ENCODE results near the gene TMEM17.

Gene TMEM17

GRCh38 chr2:62511636-62512035 lies 5.6 kb upstream of the TMEM17 start:
- DNase-seq (ENCODE audit: low read depth in 2 of 2): no peak

GRCh38 chr2:62506421-62506750 lies 391 bp upstream of the TMEM17 start:
- DNase-seq (ENCODE audit: low read depth in 2 of 2): no peak

- DNase-seq (ENCODE audit: low read depth in 2 of 2): no peak
These were observed 766 bp downstream of the TMEM17 start for GRCh38 chr2:62505109-62505749.

DNA sequence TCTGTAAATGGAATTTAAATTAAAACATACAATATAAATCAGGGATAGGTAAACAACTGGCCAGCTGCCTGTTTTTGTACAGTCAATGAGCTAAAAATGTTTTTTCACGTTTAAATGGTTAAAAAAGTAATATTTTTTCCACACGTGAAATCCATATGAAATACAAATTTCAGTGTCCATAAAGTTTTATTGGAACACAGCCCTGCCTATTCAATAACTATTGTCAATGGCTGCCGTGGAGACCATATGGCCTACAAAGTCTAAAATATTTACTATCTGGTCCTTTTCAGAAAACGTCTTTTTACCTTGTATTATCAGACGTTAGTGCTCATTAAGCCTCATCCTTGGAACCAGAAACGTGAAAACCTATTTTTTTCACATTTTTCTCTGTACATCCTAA lies 1.3 kb downstream of the TMEM17 start:
- no peak for DNase-seq (ENCODE audit: low read depth in 2 of 2)

DNA sequence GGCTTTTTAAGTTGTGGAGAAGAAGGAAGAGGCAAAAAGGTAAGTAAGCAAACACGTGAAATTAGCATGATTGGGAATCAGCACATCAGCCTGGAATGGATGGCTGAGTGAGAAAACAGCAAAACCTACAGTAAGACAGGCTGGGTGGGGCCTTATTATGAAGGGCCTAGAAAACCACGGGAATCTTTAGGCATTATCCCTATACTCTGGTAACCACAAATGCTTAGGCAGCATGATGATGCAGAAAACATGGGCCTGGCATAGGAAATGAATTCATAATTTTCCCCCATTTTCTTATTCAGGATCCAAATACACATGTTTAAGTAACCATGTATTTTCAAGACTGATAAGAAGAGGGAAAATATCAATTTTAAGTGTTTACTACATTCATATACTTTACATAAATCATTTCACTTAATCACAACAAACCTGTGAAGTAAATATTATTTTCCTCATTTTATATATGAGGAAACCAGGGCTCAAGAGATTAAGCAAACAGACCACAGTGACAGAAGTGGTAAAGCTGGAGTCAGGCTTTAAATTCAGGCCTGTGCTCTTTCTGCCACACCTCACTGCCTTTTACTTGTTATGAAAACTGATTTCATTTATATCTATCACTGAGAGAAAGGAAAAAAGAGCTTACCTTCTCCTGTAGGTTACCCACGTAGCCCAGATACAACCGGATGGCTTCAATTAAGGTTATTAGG lies 4.0 kb downstream of the TMEM17 start:
- DNase-seq (ENCODE audit: low read depth in 2 of 2): no peak

GRCh38 chr2:62501069-62501468 lies 4.9 kb downstream of the TMEM17 start:
- DNase-seq (ENCODE audit: low read depth in 2 of 2): no peak

DNA sequence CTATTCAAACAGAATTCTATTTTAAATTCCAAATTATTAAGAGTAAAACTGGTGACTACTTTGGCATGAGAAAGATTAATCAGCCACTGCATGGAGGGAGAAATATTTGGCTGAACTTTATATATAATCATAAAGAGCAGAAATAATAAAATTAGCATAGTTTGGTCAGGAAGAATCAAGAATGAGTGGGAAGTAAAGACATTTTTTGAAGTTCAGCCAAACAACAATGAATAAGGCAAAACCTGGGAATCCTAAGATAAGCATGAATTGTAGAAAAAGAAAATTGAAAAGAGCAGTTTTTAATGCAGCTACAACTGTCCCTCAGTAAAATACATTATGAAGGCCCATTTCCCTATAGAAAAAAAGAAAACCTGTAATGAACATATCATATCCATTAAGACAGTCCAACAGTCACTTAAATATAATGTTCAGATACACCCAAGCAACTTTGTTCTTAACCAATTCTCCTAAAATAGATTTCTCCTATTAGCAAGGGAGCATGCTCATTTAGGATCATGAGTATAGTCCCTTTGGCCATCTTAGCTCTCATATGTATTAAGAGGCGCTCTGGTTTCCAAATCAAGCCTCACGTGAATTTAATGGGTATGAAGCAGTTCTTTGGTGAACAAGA lies 6.5 kb downstream of the TMEM17 start:
- DNase-seq (ENCODE audit: low read depth in 2 of 2): no peak

- DNase-seq (ENCODE audit: low read depth in 2 of 2): no peak
These were observed 7.3 kb downstream of the TMEM17 start for GRCh38 chr2:62498739-62499138.

DNA sequence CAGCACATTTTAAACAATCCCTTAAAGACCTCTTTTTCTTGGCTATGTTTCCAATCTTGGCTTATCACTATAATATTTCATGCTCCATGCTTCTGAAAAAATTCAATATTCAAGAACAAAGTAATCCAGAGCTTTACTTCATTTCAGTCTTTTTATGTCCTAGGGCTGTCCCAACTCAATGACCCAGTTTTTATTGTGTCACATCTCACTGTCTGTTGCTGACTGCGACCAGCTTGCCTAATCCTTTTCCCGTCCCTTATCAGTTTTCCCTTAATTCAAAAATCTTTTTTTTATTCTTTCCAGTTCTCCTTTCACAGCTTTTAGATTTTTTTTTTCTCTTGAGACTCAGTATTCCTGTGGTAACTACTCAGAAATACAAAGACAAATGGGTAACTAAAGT lies 10.2 kb downstream of the TMEM17 start:
- DNase-seq (ENCODE audit: low read depth in 2 of 2): no peak

- no peak for DNase-seq (ENCODE audit: low read depth in 2 of 2)
These were observed 13.9 kb downstream of the TMEM17 start for GRCh38 chr2:62492048-62492447.

DNA sequence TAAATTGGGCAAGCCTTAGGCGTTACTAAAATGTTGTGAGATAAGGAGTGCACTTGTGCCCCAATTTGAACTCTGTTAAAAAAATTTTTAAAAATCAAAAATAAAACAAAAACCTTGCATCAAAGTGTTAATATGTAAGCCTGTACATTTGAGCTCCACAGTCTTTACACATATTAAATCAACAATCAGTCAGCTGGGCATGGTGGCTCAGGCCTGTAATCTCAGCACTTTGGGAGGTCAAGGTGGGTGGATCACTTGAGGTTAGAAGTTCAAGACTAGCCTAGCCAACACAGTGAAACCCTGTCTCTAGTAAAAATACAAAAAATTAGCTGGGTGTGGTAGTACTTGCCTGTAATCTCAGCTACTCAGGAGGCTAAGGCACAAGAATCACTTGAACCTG lies 16.3 kb downstream of the TMEM17 start:
- no peak for DNase-seq (ENCODE audit: low read depth in 2 of 2)

- DNase-seq (ENCODE audit: low read depth in 2 of 2): no peak
These were observed 16.8 kb downstream of the TMEM17 start for GRCh38 chr2:62489162-62489561.

DNA sequence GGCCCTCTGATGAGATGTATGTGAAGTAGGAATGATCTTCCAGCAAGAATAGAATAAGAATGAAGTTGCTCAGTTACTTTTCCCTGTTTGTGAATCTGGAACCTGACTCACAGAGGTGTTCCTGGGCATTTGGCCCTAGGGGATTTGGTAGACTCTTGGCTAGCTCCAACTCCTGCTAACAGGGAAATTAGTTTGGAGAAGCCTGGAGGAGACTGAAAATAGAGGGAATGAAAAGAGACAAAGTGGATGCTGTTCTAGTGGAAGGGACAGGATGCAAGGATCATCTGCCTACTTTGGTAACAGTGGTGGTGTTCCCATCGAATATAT lies 19.6 kb downstream of the TMEM17 start:
- no peak for DNase-seq (ENCODE audit: low read depth in 2 of 2)

GRCh38 chr2:62485761-62486438 lies 20.1 kb downstream of the TMEM17 start:
- DNase-seq (ENCODE audit: low read depth in 2 of 2): no peak

DNA sequence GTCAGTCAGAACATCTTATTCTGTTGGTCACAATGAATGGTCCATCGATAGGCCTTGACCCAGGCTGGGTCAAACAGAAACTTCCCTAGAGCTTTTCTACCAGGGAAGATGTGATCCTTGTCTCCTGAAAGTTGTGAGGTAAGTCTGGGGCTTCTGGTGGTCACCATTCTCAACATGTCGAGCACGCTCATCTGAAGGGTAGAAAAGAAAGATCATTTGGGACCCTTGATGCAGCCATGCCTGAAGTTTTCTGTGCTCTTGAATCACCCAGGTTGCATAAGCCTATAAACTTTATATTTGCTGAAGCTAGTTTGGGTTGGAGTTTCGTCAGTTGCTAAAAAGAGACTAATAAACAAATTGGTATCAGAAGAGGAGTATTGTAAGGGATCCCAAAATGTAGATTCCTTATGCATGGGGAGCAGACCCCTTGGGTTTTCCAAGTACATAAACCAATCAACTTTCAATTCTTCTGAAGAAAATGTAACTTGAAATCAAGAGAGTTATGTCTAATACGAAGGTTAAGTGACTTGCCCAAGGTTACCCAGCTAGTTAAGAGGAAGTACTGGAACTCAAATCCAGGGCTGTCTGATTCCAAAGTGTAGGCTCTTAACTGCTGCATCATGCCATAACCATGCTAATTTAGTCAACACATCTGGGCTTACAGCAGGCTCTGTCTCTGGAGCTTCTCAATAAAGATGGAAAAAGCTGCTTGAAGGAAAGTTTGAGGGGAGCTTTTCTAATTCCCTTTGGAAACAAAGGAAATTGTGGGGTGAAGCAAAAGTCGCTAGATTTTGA lies 23.2 kb downstream of the TMEM17 start:
- no peak for DNase-seq (ENCODE audit: low read depth in 2 of 2)

- no peak for DNase-seq (ENCODE audit: low read depth in 2 of 2)
These were observed 26.1 kb downstream of the TMEM17 start for GRCh38 chr2:62479917-62480316.

GRCh38 chr2:62478093-62478580 lies 27.9 kb downstream of the TMEM17 start:
- no peak for DNase-seq (ENCODE audit: low read depth in 2 of 2)

DNA sequence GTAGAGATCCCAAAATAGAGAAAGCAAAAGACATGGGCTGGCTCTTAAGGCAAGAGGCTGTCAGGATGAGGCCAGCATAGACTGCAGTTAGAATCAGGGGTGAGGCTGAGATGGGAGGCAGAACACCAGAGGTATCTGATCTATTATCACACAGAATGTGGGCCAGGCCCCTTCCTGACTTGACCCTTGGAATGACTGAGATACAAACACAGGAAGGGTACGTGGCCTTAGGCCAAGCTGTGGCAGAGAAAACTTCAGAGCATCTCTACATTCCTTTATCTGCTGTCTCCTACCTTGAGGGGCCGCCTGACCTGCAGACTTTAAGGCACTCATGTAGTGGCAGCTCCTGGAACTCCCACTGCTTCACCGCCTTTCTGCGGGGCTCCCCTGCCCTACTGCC lies 28.4 kb downstream of the TMEM17 start:
- no peak for DNase-seq (ENCODE audit: low read depth in 2 of 2)

GRCh38 chr2:62475172-62476011 lies 30.6 kb downstream of the TMEM17 start:
- DNase-seq (ENCODE audit: low read depth in 2 of 2): no peak

DNA sequence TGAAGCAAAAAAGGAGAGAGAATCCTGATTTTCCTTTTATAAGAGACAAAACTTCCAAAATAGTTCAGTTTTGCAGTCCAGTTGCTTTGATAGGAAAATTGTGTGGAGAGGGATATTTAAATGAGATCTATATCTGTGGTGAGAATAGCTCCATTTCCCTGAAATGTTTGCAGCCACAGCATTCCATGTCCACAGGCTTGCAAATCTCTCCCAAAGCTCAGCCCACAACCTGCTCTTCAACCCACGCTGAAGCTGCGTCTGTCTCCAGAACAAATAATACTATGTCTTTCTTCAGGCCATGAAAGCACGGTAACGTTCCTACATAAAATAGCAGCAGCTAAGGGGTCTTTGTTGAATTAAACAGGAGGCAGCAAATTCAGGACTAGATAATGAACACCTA lies 31.8 kb downstream of the TMEM17 start:
- no peak for DNase-seq (ENCODE audit: low read depth in 2 of 2)

- DNase-seq (ENCODE audit: low read depth in 2 of 2): no peak
These were observed 32.7 kb downstream of the TMEM17 start for GRCh38 chr2:62473246-62473827.
